ENCODE measurements around the gene COPRS. TPM values are rescaled to one million over a fixed set of nuclear protein-coding genes. Genes with fewer than 3 reads are reported as not detected.

Gene COPRS
- total RNA-seq, 1 experiment from 2014 or later: 52.4 TPM

- H3K4me1 ChIP-seq (ENCODE audit: control insufficient read depth in 1 of 2, insufficient read depth in 2 of 2, low read length in 2 of 2): no peaks in the 10 kb centered on the region
- no TSS peak for BruUV-seq (replicated peaks)
- H3K79me2 ChIP-seq (ENCODE audit: insufficient read depth, low read length): no peaks in the 10 kb centered on the region
- ATAC-seq (no peak), DNase-seq (ENCODE audit: low read depth, low spot score) (no peak)
- H3K27ac ChIP-seq (ENCODE audit: low read depth, low read length): no peak overlapping the region
- H3K9me2 ChIP-seq (ENCODE audit: insufficient read depth): no peaks in the 10 kb centered on the region
- intact Hi-C loops (cut with micrococcal nuclease): loop anchor here (10.0 kb wide), 1 partner anchor 56 kb away; the partner anchor contains the start of gene SUZ12
- no peak overlapping the region for H2AFZ ChIP-seq (ENCODE audit: low read depth, low read length, poor library complexity, severe bottlenecking)
- no peak overlapping the region for H3K9ac ChIP-seq (ENCODE audit: low read length)
- H3K4me3 ChIP-seq (replicated peaks in 1 of 2; ENCODE audit: low read depth in 1 of 2, low read length in 2 of 2): no peak overlapping the region
- H3K36me3 ChIP-seq (ENCODE audit: control insufficient read depth in 1 of 2, insufficient read depth in 2 of 2, low read length in 2 of 2): peaks cover 34% of the 10 kb centered on the region in 2 experiments; a peak in 3 of 4 replicates
- POLR2A ChIA-PET: no interaction called here
- H4K20me1 ChIP-seq (ENCODE audit: insufficient read depth): no peaks in the 10 kb centered on the region
- TF ChIP-seq YY1 (IDR thresholded peaks at IDR 0.05; ENCODE audit: extremely low read depth, insufficient replicate concordance, low read depth, low read length): no peak
- no peak for TF ChIP-seq EGR1 (IDR thresholded peaks at IDR 0.05; ENCODE audit: low read depth)
- no peak for TF ChIP-seq CTCF (IDR thresholded peaks at IDR 0.05 in 2 of 3, conservative IDR thresholded peaks at IDR 0.05 in 1 of 3; ENCODE audit: borderline replicate concordance in 1 of 3, insufficient read depth in 1 of 3, low read depth in 2 of 3, low read length in 2 of 3)
- no peak for TF ChIP-seq ATF3 (IDR thresholded peaks at IDR 0.05)
- no peak for TF ChIP-seq SRF (IDR thresholded peaks at IDR 0.05; ENCODE audit: low read depth)
- TF ChIP-seq ZNF274 (IDR thresholded peaks at IDR 0.05; ENCODE audit: low read depth, low read length): no peak
- TF ChIP-seq SP1 (IDR thresholded peaks at IDR 0.05; ENCODE audit: low read depth): no peak
- TF ChIP-seq ELF1 (IDR thresholded peaks at IDR 0.05; ENCODE audit: borderline replicate concordance, low read depth): no peak
- TF ChIP-seq ZBTB33 (IDR thresholded peaks at IDR 0.05; ENCODE audit: extremely low read depth, insufficient replicate concordance, low read length): no peak
- TF ChIP-seq EZH2phosphoT487 (IDR thresholded peaks at IDR 0.05; ENCODE audit: borderline replicate concordance): no peak
- no peak for TF ChIP-seq ZFX (IDR thresholded peaks at IDR 0.05)
- TF ChIP-seq SIN3A (IDR thresholded peaks at IDR 0.05; ENCODE audit: low read depth): no peak
- TF ChIP-seq POLR2AphosphoS5 (IDR thresholded peaks at IDR 0.05; ENCODE audit: low read depth, low read length): no peak
- no peak for TF ChIP-seq POLR2A (IDR thresholded peaks at IDR 0.05; ENCODE audit: borderline replicate concordance, extremely low read depth, insufficient read depth, insufficient read length)
- TF ChIP-seq REST (IDR thresholded peaks at IDR 0.05; ENCODE audit: low read depth): no peak
- no peak for TF ChIP-seq EZH2 (IDR thresholded peaks at IDR 0.05)
- no peak for TF ChIP-seq CBX3 (IDR thresholded peaks at IDR 0.05; ENCODE audit: low read depth)
- no peaks in the 10 kb centered on the region for H3K9me3 ChIP-seq (ENCODE audit: control insufficient read depth in 1 of 2, insufficient read depth in 1 of 2, low read depth in 1 of 2, low read length in 2 of 2)
- RAD21 ChIA-PET (ENCODE audit: low non-redundant PET in 1 of 2, low total read pairs in 2 of 2, uncharacterized antibody in 2 of 2, unreplicated experiment in 2 of 2): no interaction called here
- CTCF ChIA-PET: no interaction called here
- no peaks in the 10 kb centered on the region for H3K27me3 ChIP-seq (ENCODE audit: insufficient read depth, low read length)
- H3K4me2 ChIP-seq (ENCODE audit: low read length): no peak overlapping the region
Observed at GRCh38 chr17:31878703-31879073, 19.6 kb upstream of the COPRS start.
